Peyer's patch (tissue), 4 donors: ENCODE data around the gene WDR1.

Source experiments
- CTCF ChIP-seq, 6 experiments: fragments of 450-650 bp in 4 of 6; fragments of 200-600 bp in 2 of 6; sonication (generic) in 1 of 6; IDR thresholded peaks; one replicate each; pipeline ENCODE4 v1.5.1; 2017 to 2019; ENCODE audit warnings: antibody characterized with exemption in 6 of 6, mild to moderate bottlenecking in 3 of 6, moderate library complexity in 1 of 6
- POLR2A ChIP-seq, 2 donors: fragments of 450-650 bp; IDR thresholded peaks; one replicate each; pipeline ENCODE4 v1.5.1; 2017; ENCODE audit warnings: antibody characterized with exemption in 2 of 2, mild to moderate bottlenecking in 2 of 2, moderate library complexity in 2 of 2

GRCh38 chr4:10089346-10089745 is 27.3 kb downstream of the WDR1 start:
- TF ChIP-seq CTCF (IDR thresholded peaks at IDR 0.05) (peak in 4 of 6 experiments; percentile 50 to 94 (median 88)), POLR2A (IDR thresholded peaks at IDR 0.05) (no peak)
